Activated CD4-positive, alpha-beta T cell treated with anti-CD3 and anti-CD28 coated beads for 36 hours (primary cell): ENCODE data around the gene P2RY14. TPM values are rescaled to one million over a fixed set of nuclear protein-coding genes. Genes with fewer than 3 reads are reported as not detected.

Experiments
- ATAC-seq: fragments of 200-7000 bp; cut with Tn5 transposase; one replicate; pipeline ENCODE4 v1.10.0; 2021; ENCODE audit warnings: mild to moderate bottlenecking, moderate library complexity
- CTCF ChIA-PET: fragments of 350-600 bp; sonication (Branson Sonifier 250); formaldehyde crosslinking; loops from one replicate; lab custom pipeline; 2021; ENCODE audit warnings: antibody characterized with exemption; lab: Charles Lee
- POLR2A ChIA-PET: fragments of 350-600 bp; sonication (Branson Sonifier 250); formaldehyde crosslinking; loops from one replicate; lab custom pipeline; 2021; ENCODE audit warnings: antibody characterized with exemption, inconsistent platforms; lab: Charles Lee
- DNase-seq: peaks from one replicate; pipeline ENCODE4 v3.0.0-alpha.2; 2020
- H3K27ac Mint-ChIP-seq: one replicate; pipeline ENCODE4 v1.8.0; 2021; ENCODE audit warnings: mixed read lengths
- H3K27me3 Mint-ChIP-seq: one replicate; pipeline ENCODE4 v1.8.0; 2021; ENCODE audit warnings: mixed read lengths
- H3K36me3 Mint-ChIP-seq: one replicate; pipeline ENCODE4 v1.8.0; 2021; ENCODE audit warnings: low read depth, mixed read lengths
- H3K4me1 Mint-ChIP-seq: one replicate; pipeline ENCODE4 v1.8.0; 2021; ENCODE audit warnings: mixed read lengths
- H3K4me3 Mint-ChIP-seq: one replicate; pipeline ENCODE4 v1.8.0; 2021; ENCODE audit warnings: mild to moderate bottlenecking, moderate library complexity, mixed read lengths
- H3K9me3 Mint-ChIP-seq: one replicate; pipeline ENCODE4 v1.8.0; 2021; ENCODE audit warnings: low read depth, mixed read lengths
- intact Hi-C, 2 experiments: fragments of 100-400 bp; cut with DNase I in 1 of 2; cut with micrococcal nuclease in 1 of 2; formaldehyde crosslinking; loops; one replicate each; pipeline versions ENCODE4 v1.14.2 to v1.15.1; 2022 to 2024; cut with DNase I, micrococcal nuclease
- total RNA-seq, 2 experiments: library from RNA; stranded (reverse); gene quantifications; one replicate each; pipeline ENCODE4 v1.2.3, GENCODE V29; 2021

P2RY14 gene
- total RNA-seq, 2 experiments from 2014 or later, result 0.16 to 0.25 TPM

- H3K27me3 Mint-ChIP-seq, result no peaks in the 10 kb centered on the region
- H3K4me3 Mint-ChIP-seq, result peak overlapping the region; percentile 59
- DNase-seq, result no peak
- H3K36me3 Mint-ChIP-seq, result peaks cover 16% of the 10 kb centered on the region
- H3K9me3 Mint-ChIP-seq, result no peaks in the 10 kb centered on the region
- H3K27ac Mint-ChIP-seq, result peak overlapping the region; percentile 96
- CTCF ChIA-PET, result interaction anchor here (0.6 to 1.1 kb wide), 7 partner anchors 14 to 77 kb away, joined by 3 to 4 read pairs (median 3); no protein-coding TSS in a partner anchor
- POLR2A ChIA-PET, result interaction anchor here (0.5 to 1.0 kb wide), 7 partner anchors 9 to 1226 kb away, joined by 3 to 6 read pairs (median 3); partner anchors contain the start of gene GPR87
- ATAC-seq, result no peak
- peaks cover 66% of the 10 kb centered on the region for H3K4me1 Mint-ChIP-seq
- intact Hi-C loops, result loop anchor here (1.0 to 10.0 kb wide), 9 partner anchors 77 to 1053 kb away; partner anchors contain the start of genes GPR87 (in 1 of the 2) and SELENOT (in 1 of the 2)
Measured at GRCh38 chr3:151205482-151205881, 72.9 kb downstream of the P2RY14 start.

- no peaks in the 10 kb centered on the region for H3K9me3 Mint-ChIP-seq
- POLR2A ChIA-PET, result interaction anchor here (0.5 to 1.0 kb wide), 4 partner anchors 9 to 1038 kb away, joined by 3 to 6 read pairs (median 3); no protein-coding TSS in a partner anchor
- H3K4me1 Mint-ChIP-seq, result peaks cover 62% of the 10 kb centered on the region
- H3K4me3 Mint-ChIP-seq, result peak overlapping the region; percentile 59
- peaks cover 23% of the 10 kb centered on the region for H3K36me3 Mint-ChIP-seq
- intact Hi-C loops, result loop anchor here (1.0 to 10.0 kb wide), 10 partner anchors 78 to 1958 kb away; partner anchors contain the start of genes GPR87 (in 1 of the 2), RAP2B (in 1 of the 2) and SELENOT (in 1 of the 2)
- ATAC-seq (peak; percentile 14), DNase-seq (no peak)
- peak overlapping the region; percentile 96 for H3K27ac Mint-ChIP-seq
- H3K27me3 Mint-ChIP-seq, result no peaks in the 10 kb centered on the region
- CTCF ChIA-PET, result interaction anchor here (0.6 to 1.1 kb wide), 8 partner anchors 15 to 101 kb away, joined by 3 to 4 read pairs (median 3); no protein-coding TSS in a partner anchor
Measured at GRCh38 chr3:151204530-151205402, 73.6 kb downstream of the P2RY14 start.

- intact Hi-C loops, result loop anchor here (1.0 to 10.0 kb wide), 15 partner anchors 12 to 1959 kb away; partner anchors contain the start of genes EIF2A (in 1 of the 2), GPR87 (in 1 of the 2), RAP2B (in 1 of the 2) and SELENOT (in 1 of the 2)
- Mint-ChIP-seq H3K4me3 (peak within 1 kb of the TSS; percentile 83), H3K36me3 (peaks cover 40% of the 10 kb centered on the region), H3K9me3 (peaks cover 3% of the 10 kb centered on the region), H3K27me3 (no peaks in the 10 kb centered on the region), H3K4me1 (peaks cover 63% of the 10 kb centered on the region), H3K27ac (peak within 1 kb of the TSS; percentile 96)
- POLR2A ChIA-PET, result interaction anchor here (0.6 to 1.2 kb wide), 11 partner anchors 22 to 1471 kb away, joined by 3 to 14 read pairs (median 5); no protein-coding TSS in a partner anchor
- DNase-seq (peak; percentile 82), ATAC-seq (peak; percentile 66)
- CTCF ChIA-PET, result interaction anchor here (0.6 to 3.6 kb wide), 8 partner anchors 11 to 465 kb away, joined by 3 to 11 read pairs (median 4); no protein-coding TSS in a partner anchor
Measured at GRCh38 chr3:151203051-151203420, 75.3 kb downstream of the P2RY14 start, which contains the start of gene GPR171. TSS of gene GPR171 (minus strand) at chr3:151203216. CDS start at chr3:151199386, 3,830 bp downstream.

GRCh38 chr3:151201051-151201730, 77.2 kb downstream of the P2RY14 start:
- intact Hi-C loops, result loop anchor here (2.0 to 10.0 kb wide), 4 partner anchors 596 to 1961 kb away; partner anchors contain the start of genes RAP2B (in 1 of the 2), SELENOT (in 1 of the 2) and TSC22D2 (in 1 of the 2)
- Mint-ChIP-seq H3K4me1 (peaks cover 56% of the 10 kb centered on the region), H3K27me3 (no peaks in the 10 kb centered on the region), H3K36me3 (peaks cover 45% of the 10 kb centered on the region), H3K27ac (peak overlapping the region; percentile 93), H3K4me3 (peak overlapping the region; percentile 83), H3K9me3 (peaks cover 3% of the 10 kb centered on the region)
- CTCF ChIA-PET, result interaction anchor here (0.6 to 3.6 kb wide), 11 partner anchors 9 to 127 kb away, joined by 3 to 14 read pairs (median 3); no protein-coding TSS in a partner anchor
- POLR2A ChIA-PET, result interaction anchor here (0.5 to 1.6 kb wide), 7 partner anchors 8 to 599 kb away, joined by 3 to 6 read pairs (median 3); no protein-coding TSS in a partner anchor
- no peak for ATAC-seq
- no peak for DNase-seq

GRCh38 chr3:151200586-151200985, 77.8 kb downstream of the P2RY14 start:
- H3K27ac Mint-ChIP-seq, result peak overlapping the region; percentile 93
- peaks cover 3% of the 10 kb centered on the region for H3K9me3 Mint-ChIP-seq
- H3K36me3 Mint-ChIP-seq, result peaks cover 49% of the 10 kb centered on the region
- H3K27me3 Mint-ChIP-seq, result no peaks in the 10 kb centered on the region
- no peak for ATAC-seq
- peak overlapping the region; percentile 83 for H3K4me3 Mint-ChIP-seq
- intact Hi-C loops, result loop anchor here (2.0 to 10.0 kb wide), 4 partner anchors 596 to 1962 kb away; partner anchors contain the start of genes RAP2B (in 1 of the 2), SELENOT (in 1 of the 2) and TSC22D2 (in 1 of the 2)
- no peak for DNase-seq
- POLR2A ChIA-PET, result interaction anchor here (0.5 to 1.6 kb wide), 10 partner anchors 9 to 1305 kb away, joined by 3 to 8 read pairs (median 3); no protein-coding TSS in a partner anchor
- H3K4me1 Mint-ChIP-seq, result peaks cover 53% of the 10 kb centered on the region
- CTCF ChIA-PET, result interaction anchor here (0.6 to 3.6 kb wide), 9 partner anchors 9 to 127 kb away, joined by 3 to 14 read pairs (median 3); no protein-coding TSS in a partner anchor

- no peaks in the 10 kb centered on the region for H3K27me3 Mint-ChIP-seq
- H3K36me3 Mint-ChIP-seq, result peaks cover 49% of the 10 kb centered on the region
- POLR2A ChIA-PET, result interaction anchor here (0.6 to 1.6 kb wide), 7 partner anchors 8 to 1306 kb away, joined by 3 to 8 read pairs (median 3); no protein-coding TSS in a partner anchor
Measured at GRCh38 chr3:151199554-151200438, 78.5 kb downstream of the P2RY14 start.

DNA sequence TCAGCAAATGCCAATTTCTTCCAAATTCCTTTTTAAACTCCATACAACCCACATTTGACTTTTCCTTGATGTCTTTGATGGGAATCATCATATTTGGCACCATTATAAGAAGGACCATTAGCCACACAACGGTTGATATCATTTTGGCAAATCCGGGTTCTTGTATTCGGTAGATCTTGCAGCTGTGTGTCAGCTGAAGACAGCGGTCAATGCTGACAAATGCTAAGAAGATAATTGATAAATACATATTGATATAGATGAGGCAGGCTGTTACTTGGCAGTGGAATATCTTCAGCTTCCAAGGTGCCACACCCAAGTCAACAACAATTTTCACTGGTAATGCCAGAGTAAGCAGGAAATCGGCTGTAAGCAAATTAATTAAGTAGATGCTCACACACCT, 79.5 kb downstream of the P2RY14 start:
- Mint-ChIP-seq H3K4me1 (peaks cover 40% of the 10 kb centered on the region), H3K27ac (peak overlapping the region; percentile 93), H3K36me3 (peaks cover 53% of the 10 kb centered on the region), H3K9me3 (peaks cover 3% of the 10 kb centered on the region), H3K27me3 (no peaks in the 10 kb centered on the region), H3K4me3 (peak overlapping the region; percentile 83)
- ATAC-seq, result no peak
- intact Hi-C loops, result loop anchor here (1.0 kb wide), 2 partner anchors 8 to 28 kb away; no protein-coding TSS in a partner anchor
- ChIA-PET POLR2A (no interaction called here), CTCF (interaction anchor here (1.2 to 1.4 kb wide), 2 partner anchors 30 to 111 kb away, joined by 3 to 5 read pairs; no protein-coding TSS in a partner anchor)
- DNase-seq, result no peak

More at GRCh38 chr3:151199554-151200438, 78.5 kb downstream of the P2RY14 start:
- Mint-ChIP-seq H3K4me1 (peaks cover 46% of the 10 kb centered on the region), H3K9me3 (peaks cover 3% of the 10 kb centered on the region), H3K27ac (peak overlapping the region; percentile 93), H3K4me3 (peak overlapping the region; percentile 83)
- CTCF ChIA-PET, result interaction anchor here (0.7 to 3.6 kb wide), 5 partner anchors 10 to 32 kb away, joined by 3 to 14 read pairs (median 8); no protein-coding TSS in a partner anchor
- intact Hi-C loops, result loop anchor here (1.0 to 10.0 kb wide), 6 partner anchors 8 to 1963 kb away; partner anchors contain the start of genes RAP2B (in 1 of the 2), SELENOT (in 1 of the 2) and TSC22D2 (in 1 of the 2)
- no peak for DNase-seq
- ATAC-seq, result no peak

- intact Hi-C loops, result no loop called here
- Mint-ChIP-seq H3K4me3 (peak overlapping the region; percentile 83), H3K4me1 (peaks cover 39% of the 10 kb centered on the region), H3K36me3 (peaks cover 53% of the 10 kb centered on the region), H3K27me3 (no peaks in the 10 kb centered on the region), H3K27ac (peak overlapping the region; percentile 93), H3K9me3 (peaks cover 3% of the 10 kb centered on the region)
- no peak for ATAC-seq
- CTCF ChIA-PET, result interaction anchor here (0.6 to 1.4 kb wide), 6 partner anchors 14 to 126 kb away, joined by 3 to 5 read pairs (median 3); no protein-coding TSS in a partner anchor
- POLR2A ChIA-PET, result interaction anchor here (0.6 to 1.1 kb wide), 2 partner anchors 11 to 237 kb away, joined by 4 to 9 read pairs; no protein-coding TSS in a partner anchor
- no peak for DNase-seq
Measured at GRCh38 chr3:151197981-151198767, 80.2 kb downstream of the P2RY14 start.
